Inferior parietal cortex (tissue), 1 donor: ENCODE results near the gene MUC4.
"Not testable (repeated sequence)": the region's sequence is repeated elsewhere in the genome, so short reads cannot be mapped to it uniquely, and the experiment has no call there.

Experiments
- DNase-seq: peaks from one replicate; pipeline ENCODE4 v3.0.0-alpha.2; 2016; ENCODE audit errors: extremely low spot score

Gene MUC4

GRCh38 chr3:195718477-195718984, 93.2 kb downstream of the MUC4 start:
- no peak for DNase-seq

- no peak for DNase-seq
These were observed 93.8 kb downstream of the MUC4 start for GRCh38 chr3:195717852-195718476.

GRCh38 chr3:195717416-195717815, 94.3 kb downstream of the MUC4 start:
- no peak for DNase-seq

- no peak for DNase-seq
These were observed 96.0 kb downstream of the MUC4 start for GRCh38 chr3:195715583-195716266.

- DNase-seq: no peak
These were observed 96.6 kb downstream of the MUC4 start for GRCh38 chr3:195715134-195715533.

GRCh38 chr3:195714380-195715011, 97.2 kb downstream of the MUC4 start:
- no peak for DNase-seq

GRCh38 chr3:195713150-195713549, 98.6 kb downstream of the MUC4 start:
- DNase-seq: not testable (repeated sequence)

GRCh38 chr3:195712535-195712910, 99.2 kb downstream of the MUC4 start:
- DNase-seq: not testable (repeated sequence)

GRCh38 chr3:195711813-195712534, 99.8 kb downstream of the MUC4 start:
- DNase-seq: no peak

- DNase-seq: not testable (repeated sequence)
These were observed 100.5 kb downstream of the MUC4 start for GRCh38 chr3:195711091-195711812.

- not testable (repeated sequence) for DNase-seq
These were observed 101.4 kb downstream of the MUC4 start for GRCh38 chr3:195710126-195710905.

GRCh38 chr3:195709676-195710085, 102.0 kb downstream of the MUC4 start:
- no peak for DNase-seq

- DNase-seq: no peak
These were observed 102.9 kb downstream of the MUC4 start for GRCh38 chr3:195708626-195709481.

- no peak for DNase-seq
These were observed 103.7 kb downstream of the MUC4 start for GRCh38 chr3:195708061-195708460.

- DNase-seq: no peak
These were observed 106.4 kb downstream of the MUC4 start for GRCh38 chr3:195705081-195705991.

GRCh38 chr3:195704433-195704999, 107.2 kb downstream of the MUC4 start:
- no peak for DNase-seq

GRCh38 chr3:195703776-195704175, 108.0 kb downstream of the MUC4 start:
- no peak for DNase-seq
